Mammary epithelial cell (primary cell): Measurements from ENCODE around the gene ARID1B.

Experiments
- CTCF ChIP-seq, 2 donors: IDR thresholded peaks in 1 of 2; conservative IDR thresholded peaks in 1 of 2; 2 replicates each; pipeline ENCODE4 v1.5.1; 2011 to 2012; ENCODE audit warnings: inconsistent platforms in 2 of 2, low read length in 2 of 2, mild to moderate bottlenecking in 2 of 2, control low read depth in 1 of 2, low read depth in 1 of 2; ENCODE audit not compliant: insufficient read depth in 1 of 2; ENCODE audit errors: extremely low read depth in 1 of 2
- EZH2 ChIP-seq: IDR thresholded peaks from 2 replicates; pipeline ENCODE4 v1.6.1; 2012; ENCODE audit warnings: low read length, inconsistent platforms, borderline replicate concordance

- no peak for TF ChIP-seq EZH2
- no peak for TF ChIP-seq CTCF (conservative IDR thresholded peaks at IDR 0.05 in 1 of 2, IDR thresholded peaks at IDR 0.05 in 1 of 2; ENCODE audit: extremely low read depth in 1 of 2, insufficient read depth in 1 of 2, low read depth in 1 of 2, low read length in 2 of 2)
Observed at GRCh38 chr6:156925026-156925425, 147.8 kb downstream of the ARID1B start.
